HG03342 (cell line): ENCODE measurements around the gene BLNK.
"Not testable (repeated sequence)": the region's sequence is repeated elsewhere in the genome, so short reads cannot be mapped to it uniquely, and the experiment has no call there.

Experiments used
- ATAC-seq: cut with Tn5 transposase; IDR thresholded peaks from one replicate; pipeline ENCODE4 v1.9.1; 2021; ENCODE audit warnings: mild to moderate bottlenecking, moderate library complexity; ENCODE audit not compliant: unreplicated experiment

BLNK gene

GRCh38 chr10:96230527-96230926, 40.8 kb downstream of the BLNK start:
- no peak for ATAC-seq

- no peak for ATAC-seq
Measured at GRCh38 chr10:96229568-96230030, 41.8 kb downstream of the BLNK start.

- no peak for ATAC-seq
Measured at GRCh38 chr10:96228408-96228994, 42.9 kb downstream of the BLNK start.

- no peak for ATAC-seq
Measured at GRCh38 chr10:96227206-96227605, 44.2 kb downstream of the BLNK start.

DNA sequence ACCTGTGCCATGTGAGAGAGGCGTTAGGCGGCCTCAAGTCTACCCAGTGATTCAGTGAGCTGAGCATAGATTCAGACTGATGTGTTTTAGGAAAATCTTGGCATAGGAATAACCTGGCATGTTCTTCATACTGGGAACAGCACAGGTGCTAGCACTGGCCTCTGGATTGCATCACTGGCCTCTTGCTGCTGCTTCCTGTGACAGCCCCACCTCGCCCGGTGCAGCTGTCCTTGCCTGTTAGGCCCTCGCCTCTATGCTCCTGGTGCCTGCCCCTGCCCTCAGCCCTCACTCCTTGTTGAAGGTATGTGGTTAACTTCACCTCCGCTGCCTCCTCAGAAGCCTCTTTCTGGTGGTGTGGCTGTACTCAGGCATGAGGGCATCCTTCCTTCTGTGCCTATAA, 46.2 kb downstream of the BLNK start:
- no peak for ATAC-seq

GRCh38 chr10:96222908-96223307, 48.5 kb downstream of the BLNK start:
- no peak for ATAC-seq

DNA sequence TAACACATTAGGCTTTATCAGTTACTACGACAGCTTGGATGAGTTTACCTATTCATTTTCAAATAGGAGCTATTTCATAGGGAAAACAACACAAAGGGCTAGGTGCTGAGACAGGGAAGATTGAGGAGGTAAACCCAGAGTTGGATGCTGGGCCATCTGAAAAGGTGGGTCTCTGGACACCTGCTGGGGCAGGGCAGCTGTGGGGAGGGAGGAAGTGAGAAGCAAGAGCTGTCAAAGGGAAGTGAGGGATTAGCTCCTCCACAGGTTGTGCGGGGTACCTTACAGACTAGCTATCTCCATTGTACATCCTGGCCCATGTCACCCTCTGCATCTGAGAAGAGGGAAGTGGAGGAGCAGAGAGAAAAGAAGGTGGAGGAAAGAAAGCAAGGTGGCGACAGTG, 48.9 kb downstream of the BLNK start:
- ATAC-seq: no peak

- no peak for ATAC-seq
Measured at GRCh38 chr10:96218826-96219225, 52.5 kb downstream of the BLNK start.

GRCh38 chr10:96217711-96218110, 53.7 kb downstream of the BLNK start:
- ATAC-seq: no peak

DNA sequence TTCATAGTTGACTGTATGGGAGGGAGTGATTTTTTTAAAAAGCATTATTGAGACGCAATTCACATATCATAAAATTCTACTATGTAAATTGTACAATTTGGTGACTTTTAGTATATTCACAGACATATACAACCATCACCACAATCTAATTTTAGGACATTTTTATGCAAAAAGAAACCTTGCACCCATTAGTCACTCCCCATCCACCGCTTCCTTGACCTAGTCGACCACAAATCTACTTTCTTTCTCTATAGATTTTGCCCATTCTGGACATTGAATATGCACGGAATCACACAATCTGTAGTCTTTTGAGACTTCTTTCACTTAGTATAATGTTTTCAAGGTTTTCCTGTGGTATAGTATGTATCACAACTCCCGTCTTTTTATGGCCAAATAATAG, 54.6 kb downstream of the BLNK start:
- ATAC-seq: no peak

- no peak for ATAC-seq
Measured at GRCh38 chr10:96212911-96213310, 58.5 kb downstream of the BLNK start.

DNA sequence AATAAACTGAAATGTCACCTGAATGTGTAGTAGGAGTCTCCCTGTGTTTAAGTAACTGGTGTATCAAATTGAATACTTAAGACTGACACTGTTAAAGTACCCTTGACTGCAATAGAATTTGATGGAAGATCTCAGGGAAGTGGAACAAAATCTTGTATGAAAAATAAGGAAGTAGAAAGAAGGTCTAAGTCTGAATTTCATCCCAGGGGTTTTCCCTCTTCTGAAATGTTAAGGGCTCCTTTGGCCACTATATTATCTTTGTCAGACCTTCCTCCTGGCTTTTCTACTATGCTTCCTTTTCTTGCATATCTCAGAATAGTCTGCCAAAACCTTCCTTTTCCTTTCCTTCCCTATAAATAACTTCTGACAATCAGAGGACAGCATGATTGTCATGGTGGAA, 59.6 kb downstream of the BLNK start:
- no peak for ATAC-seq

DNA sequence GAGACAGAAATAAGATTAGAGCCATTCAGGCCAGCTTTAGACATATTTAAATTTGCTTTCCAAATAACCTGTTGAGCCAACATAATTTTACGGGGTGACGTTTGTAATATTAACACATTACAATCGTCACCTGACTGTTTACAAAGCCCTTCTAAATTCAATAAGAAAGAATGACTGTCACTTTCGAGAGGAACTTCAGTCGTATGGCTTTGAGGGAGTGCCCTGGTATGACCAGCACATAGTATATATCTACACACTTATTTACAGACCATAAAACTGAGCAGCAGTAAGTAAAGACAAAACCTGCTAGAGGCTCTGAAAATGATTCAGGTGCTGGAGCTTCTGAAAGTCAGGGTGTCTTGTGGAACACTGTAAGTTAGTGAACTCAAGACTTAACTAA, 62.4 kb downstream of the BLNK start:
- ATAC-seq: no peak

DNA sequence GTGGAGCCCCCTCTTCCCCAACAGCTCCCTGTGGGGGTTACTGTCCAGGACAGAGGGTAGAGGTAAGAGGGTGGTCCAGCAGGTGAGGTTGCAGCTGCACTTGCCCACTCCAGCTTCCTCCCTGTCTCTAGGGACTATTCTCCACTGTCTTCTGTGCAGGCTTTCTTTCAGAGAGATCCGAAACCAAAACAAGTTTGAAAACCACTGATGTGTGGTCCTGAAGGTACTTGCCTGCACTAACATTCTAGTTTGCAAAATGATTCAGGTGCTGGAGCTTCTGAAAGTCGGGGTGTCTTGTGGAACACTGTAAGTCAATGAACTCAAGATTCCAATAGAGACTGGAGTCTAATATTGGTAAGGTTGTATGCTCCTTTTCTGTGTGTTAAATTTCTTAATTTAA, 63.1 kb downstream of the BLNK start:
- no peak for ATAC-seq

DNA sequence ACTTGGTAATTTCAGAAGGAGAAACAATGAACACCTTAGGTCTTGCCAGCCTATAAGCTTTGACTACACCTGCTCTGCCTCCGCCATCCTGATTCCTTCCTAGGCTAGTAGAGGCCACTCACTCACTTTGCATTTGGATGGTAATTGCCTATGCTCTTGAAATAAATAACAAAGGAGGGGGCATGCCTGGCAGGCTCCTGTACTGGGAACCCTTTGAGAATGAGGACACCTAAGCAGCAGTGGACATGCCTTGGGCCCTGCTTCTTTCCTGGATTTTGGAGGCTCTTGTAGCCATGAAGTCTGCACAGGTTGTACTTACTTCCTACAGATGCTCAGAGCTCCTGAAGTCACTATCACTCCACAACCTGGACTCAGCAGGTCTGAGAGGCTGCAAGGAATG, 65.8 kb downstream of the BLNK start:
- no peak for ATAC-seq

- ATAC-seq: no peak
Measured at GRCh38 chr10:96201525-96201924, 69.8 kb downstream of the BLNK start.

- ATAC-seq: not testable (repeated sequence)
Measured at GRCh38 chr10:96189505-96189904, 81.9 kb downstream of the BLNK start.

- ATAC-seq: no peak
Measured at GRCh38 chr10:96188916-96189315, 82.5 kb downstream of the BLNK start.

DNA sequence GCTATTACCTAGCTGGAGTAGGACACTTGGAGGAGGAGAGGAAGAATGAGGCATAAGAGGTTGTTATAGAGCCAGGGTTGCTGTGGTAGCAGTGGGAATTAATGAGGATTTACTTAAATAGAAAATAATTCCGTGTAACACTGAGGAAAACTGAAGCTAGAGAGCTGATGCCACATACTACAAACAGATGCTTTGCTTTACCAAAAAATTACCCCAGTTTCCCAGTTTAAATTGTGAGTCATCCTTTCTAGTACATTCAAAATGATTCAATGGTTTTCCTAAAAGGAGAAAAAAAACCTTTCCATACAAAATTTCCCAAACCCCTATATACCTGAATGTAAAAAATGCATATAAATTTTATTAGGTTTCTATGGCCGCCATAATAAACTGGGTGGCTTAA, 82.9 kb downstream of the BLNK start:
- no peak for ATAC-seq

DNA sequence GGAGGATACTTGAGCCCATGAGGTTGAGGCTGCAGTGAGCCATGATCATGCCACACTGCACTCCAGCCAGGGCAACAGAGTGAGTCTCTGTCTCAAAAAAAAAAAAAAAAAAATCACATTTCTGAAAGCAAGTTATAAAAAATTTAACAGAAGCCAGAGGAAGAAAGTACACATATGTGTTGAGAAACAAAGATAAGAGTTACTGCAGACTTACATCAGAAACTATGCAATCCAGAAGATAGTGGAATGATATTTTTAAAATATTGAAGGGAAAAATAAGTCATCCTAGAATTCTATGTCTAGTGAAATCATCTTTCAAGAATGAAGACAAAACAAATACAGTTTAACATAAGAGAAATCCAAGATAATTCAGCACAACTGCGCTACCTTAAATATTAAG, 94.4 kb downstream of the BLNK start:
- no peak for ATAC-seq

- ATAC-seq: no peak
Measured at GRCh38 chr10:96172666-96173065, 98.7 kb downstream of the BLNK start.

GRCh38 chr10:96170230-96170629, 101.1 kb downstream of the BLNK start:
- ATAC-seq: no peak

- no peak for ATAC-seq
Measured at GRCh38 chr10:96168546-96168945, 102.8 kb downstream of the BLNK start.
